A549 treated with AZD9567 at 1 μM for 4 hours (cell line): ENCODE data around the gene ZNF845. TPM values are rescaled to one million over a fixed set of nuclear protein-coding genes. Genes with fewer than 3 reads are reported as not detected.

ENCODE experiments used
- total RNA-seq: library from RNA; stranded (reverse); fragments of 200-300 nt; extraction: Qiagen RNA extraction; gene quantifications from 5 replicates; pipeline ENCODE4 v1.2.3, GENCODE V29; 2022; ENCODE audit not compliant: insufficient read depth

ZNF845 gene
- 3.0 to 4.7 TPM (median 3.5 TPM) in 5 replicates for total RNA-seq

GRCh38 chr19:53333463-53334449, at the start of gene ZNF845:
TSS of gene ZNF845 (plus strand) at chr19:53333749. CDS start at chr19:53341308, 7,559 bp downstream.

GRCh38 chr19:53365134-53365898, 31.8 kb downstream of the ZNF845 start, which contains the start of gene ZNF525:
TSS of gene ZNF525 (plus strand) at chr19:53365705. CDS start at chr19:53372282, 6,577 bp downstream.

GRCh38 chr19:53394974-53395839, 61.7 kb downstream of the ZNF845 start, which contains the start of gene ZNF765:
TSS of gene ZNF765 (plus strand) at chr19:53395149. CDS start at chr19:53398016, 2,867 bp downstream.

Other genes starting within 250 kb of the ZNF845 start
- gene ZNF160, start 230.3 kb upstream of the ZNF845 start, total RNA-seq = 7.8 to 9.6 TPM (median 8.9 TPM) in 5 replicates
- not detected in 5 replicates for gene ZNF415, start 200.8 kb upstream of the ZNF845 start, total RNA-seq
- gene ZNF347, start 174.7 kb upstream of the ZNF845 start, total RNA-seq = 0.20 TPM in 1 of 5 replicates, not detected in the others
- gene ZNF665, start 140.4 kb upstream of the ZNF845 start, total RNA-seq = not detected in 5 replicates
- not detected in 5 replicates for gene ZNF677, start 78.9 kb upstream of the ZNF845 start, total RNA-seq
- gene VN1R2, start 75.5 kb upstream of the ZNF845 start, total RNA-seq = not detected in 5 replicates
- gene VN1R4, start 66.0 kb upstream of the ZNF845 start, total RNA-seq = not detected in 5 replicates
- gene ZNF525, start 32.0 kb downstream of the ZNF845 start, total RNA-seq = 0.16 to 0.35 TPM (median 0.26 TPM) in 4 of 5 replicates, not detected in the other
- gene ZNF765, start 61.4 kb downstream of the ZNF845 start, total RNA-seq = 3.6 to 4.2 TPM (median 4.0 TPM) in 5 replicates
- gene ZNF761, start 98.2 kb downstream of the ZNF845 start, total RNA-seq = 7.7 to 9.6 TPM (median 8.6 TPM) in 5 replicates
- gene ZNF813, start 134.0 kb downstream of the ZNF845 start, total RNA-seq = 0.14 to 0.20 TPM (median 0.17 TPM) in 4 of 5 replicates, not detected in the other
- gene ZNF331, start 204.4 kb downstream of the ZNF845 start, total RNA-seq = 7.2 to 12.8 TPM (median 11.5 TPM) in 5 replicates